Nucleus accumbens (tissue), 56 donors: ENCODE results near the gene SASS6.

ENCODE experiments used
- DNase-seq, 56 donors: peaks; one replicate each; lab custom pipeline; 2025; lab: John Stamatoyannopoulos, UW

The SASS6 gene

DNA sequence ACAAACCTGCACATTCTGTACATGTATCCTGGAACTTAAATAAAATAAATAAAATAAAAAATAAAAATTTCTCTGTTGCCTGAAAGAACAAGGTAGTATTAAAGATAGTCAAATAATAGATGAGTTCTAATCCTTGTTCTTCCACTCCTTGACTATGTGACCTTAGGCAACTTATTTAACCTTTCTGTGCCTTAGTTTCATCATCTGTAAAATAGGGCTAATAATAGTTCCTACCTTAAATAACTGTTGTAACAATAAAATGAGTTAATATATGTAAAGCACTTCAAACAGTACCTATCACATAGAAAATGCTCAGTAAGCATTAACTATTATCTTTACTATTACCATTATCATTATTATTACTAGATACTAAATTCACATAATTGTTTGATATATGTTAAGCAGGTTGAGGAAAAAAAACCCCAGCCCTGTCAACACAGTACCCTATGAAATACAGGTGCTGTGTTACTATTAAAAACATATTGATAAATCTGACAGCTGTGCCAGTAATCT, 23.1 kb downstream of the SASS6 start:
- DNase-seq: no peak

DNA sequence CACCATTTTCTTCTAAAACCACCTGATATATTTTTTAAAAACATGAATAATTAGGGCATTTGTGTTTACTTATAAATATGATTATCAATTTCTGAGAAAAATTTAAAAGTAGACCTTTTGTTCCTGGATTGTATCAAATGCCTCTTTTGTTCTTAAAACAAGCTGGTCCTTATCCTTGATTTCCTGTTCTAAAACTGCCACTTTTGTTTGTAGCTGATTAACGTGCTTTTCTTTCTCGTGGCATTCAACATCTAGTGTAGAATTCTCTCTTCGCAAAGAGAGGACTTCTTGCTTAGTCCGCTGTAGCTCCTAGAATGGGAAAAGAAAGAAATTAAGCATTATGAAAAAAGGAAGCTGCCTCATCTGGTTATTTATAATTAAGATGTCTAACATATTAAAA, 25.0 kb downstream of the SASS6 start:
- no peak for DNase-seq

DNA sequence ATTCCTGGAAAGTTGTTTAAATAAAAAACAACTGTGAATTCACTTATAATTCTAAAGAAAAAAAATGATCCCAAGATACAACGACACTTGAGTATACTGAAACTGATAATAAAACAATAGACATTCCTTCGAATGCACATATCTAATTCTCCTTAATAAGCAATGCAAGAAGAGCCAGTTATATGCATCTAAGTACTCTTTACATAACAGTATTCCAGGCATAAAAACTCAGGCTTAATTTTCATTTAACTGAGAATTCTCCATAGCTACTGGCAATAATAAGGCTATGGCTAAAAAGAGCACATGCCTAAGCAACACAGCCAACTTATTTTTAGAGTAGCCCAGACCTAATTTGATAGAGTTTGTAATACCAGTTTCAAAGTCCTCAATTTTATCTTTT, 31.2 kb downstream of the SASS6 start:
- no peak for DNase-seq

GRCh38 chr1:100100202-100100601, 32.5 kb downstream of the SASS6 start:
- no peak for DNase-seq

- DNase-seq: no peak
These were observed 42.3 kb downstream of the SASS6 start for GRCh38 chr1:100090471-100090870.

DNA sequence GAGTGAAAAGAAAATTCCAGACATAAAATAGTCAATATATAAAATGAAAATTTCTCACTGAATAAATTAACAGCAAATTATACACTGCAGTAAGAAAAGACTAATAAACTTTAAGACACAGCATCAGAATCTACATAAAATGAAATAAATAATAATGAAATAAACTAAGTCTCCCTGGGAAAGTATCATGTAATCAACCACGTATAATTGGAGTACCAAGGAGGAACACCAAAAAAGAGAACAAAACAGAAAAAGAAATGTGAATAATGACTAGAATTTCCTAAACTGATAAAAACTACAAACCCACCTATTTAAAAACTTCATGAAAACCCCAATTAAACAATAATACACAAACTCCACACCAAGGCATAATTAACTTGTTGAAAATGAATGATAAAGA, 43.6 kb downstream of the SASS6 start:
- no peak for DNase-seq

- no peak for DNase-seq
These were observed 45.3 kb downstream of the SASS6 start for GRCh38 chr1:100087396-100087795.

DNA sequence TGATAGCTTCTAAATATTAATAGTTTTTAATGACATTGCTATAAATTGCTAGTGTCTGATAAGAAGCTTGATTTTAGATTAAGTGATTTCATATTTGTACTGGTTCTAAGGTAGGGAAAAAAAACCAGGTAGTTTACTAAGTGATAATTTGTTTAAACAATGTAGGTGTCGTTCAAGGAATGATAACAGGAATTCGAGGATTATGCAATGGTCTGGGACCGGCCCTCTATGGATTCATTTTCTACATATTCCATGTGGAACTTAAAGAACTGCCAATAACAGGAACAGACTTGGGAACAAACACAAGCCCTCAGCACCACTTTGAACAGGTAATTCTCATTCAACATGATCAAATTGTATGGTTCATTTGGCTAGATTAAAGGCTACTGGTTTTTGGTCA, 52.4 kb downstream of the SASS6 start:
- DNase-seq: no peak

DNA sequence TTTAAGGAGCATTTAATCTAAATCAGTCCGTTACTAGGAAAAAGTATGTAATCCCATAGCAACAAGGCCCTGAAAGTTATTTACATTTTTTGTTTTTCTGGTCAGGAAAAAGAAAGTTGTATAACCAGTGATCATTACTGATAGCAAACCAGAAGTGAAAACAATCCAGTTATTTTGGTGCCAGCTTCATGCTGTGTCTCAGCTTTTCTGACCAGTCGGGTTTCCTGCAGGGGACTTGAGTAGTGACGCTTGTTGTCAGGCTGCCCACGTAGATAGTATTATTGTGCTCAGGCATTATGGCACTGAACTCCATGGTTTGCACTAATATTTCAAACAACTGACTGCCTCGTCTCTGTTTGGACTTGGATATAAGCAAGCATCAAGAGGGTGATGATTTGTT, 55.2 kb downstream of the SASS6 start:
- DNase-seq: peak in 8 of 56 donors; percentile 0 to 38 (median 14)

- DNase-seq: no peak
These were observed 56.0 kb downstream of the SASS6 start for GRCh38 chr1:100076744-100077143.

DNA sequence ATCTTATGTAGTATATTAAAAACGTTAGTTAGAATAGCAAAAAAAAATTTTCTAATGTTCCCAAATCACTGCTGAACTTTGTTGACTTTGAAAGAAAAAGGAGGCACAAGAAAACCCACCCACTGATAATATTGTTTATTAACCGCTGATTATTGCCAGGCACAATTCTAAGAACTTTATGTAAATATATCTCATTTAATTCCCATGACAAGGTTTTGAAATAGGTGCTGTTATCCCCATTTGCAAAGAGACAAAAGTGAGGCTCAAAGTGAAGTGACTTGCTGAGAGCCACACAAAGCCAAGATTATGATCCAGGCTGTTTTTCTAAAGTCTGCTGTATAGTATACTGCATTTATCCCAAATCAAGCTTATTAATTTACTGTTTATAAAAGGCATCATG, 56.4 kb downstream of the SASS6 start:
- no peak for DNase-seq

DNA sequence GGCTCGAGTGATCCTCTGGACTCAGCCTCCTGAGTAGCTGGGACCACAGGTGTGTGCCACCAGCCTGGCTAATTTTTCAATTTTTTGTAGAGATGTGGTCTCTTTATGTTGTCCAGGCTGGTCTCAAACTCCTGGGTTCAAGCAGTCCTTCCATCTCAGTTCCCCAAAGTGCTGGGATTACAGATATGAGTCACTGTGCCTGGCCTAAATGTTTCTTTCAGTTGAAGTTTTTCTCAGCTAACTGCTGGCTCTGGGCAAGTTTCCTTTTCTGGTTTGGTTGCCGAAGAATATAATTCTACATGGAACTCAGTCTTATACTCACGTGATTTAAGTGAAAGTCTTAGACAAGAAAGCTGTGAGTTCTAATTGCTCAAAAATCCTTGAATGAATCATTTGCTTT, 57.0 kb downstream of the SASS6 start:
- DNase-seq: no peak

- no peak for DNase-seq
These were observed 57.9 kb downstream of the SASS6 start for GRCh38 chr1:100074604-100075395.

DNA sequence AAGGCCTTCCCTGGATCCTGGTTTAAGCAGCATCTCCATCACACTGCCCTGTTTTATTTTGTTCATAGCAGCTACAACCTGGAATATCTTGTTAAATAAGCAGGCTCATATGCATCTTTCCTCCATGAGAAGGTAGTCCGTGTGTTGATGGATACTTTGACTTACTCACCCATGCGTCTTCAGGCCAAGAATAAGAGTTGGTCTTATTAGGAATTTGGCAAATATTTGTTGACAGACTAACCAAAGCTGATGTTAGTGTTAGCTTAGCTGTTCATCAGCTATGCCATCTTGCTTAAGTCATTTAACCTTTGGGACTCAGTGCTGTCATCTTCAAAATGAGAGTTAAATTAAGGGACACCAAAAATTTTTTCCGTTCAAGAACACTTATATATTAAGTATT, 59.2 kb downstream of the SASS6 start:
- DNase-seq: no peak

DNA sequence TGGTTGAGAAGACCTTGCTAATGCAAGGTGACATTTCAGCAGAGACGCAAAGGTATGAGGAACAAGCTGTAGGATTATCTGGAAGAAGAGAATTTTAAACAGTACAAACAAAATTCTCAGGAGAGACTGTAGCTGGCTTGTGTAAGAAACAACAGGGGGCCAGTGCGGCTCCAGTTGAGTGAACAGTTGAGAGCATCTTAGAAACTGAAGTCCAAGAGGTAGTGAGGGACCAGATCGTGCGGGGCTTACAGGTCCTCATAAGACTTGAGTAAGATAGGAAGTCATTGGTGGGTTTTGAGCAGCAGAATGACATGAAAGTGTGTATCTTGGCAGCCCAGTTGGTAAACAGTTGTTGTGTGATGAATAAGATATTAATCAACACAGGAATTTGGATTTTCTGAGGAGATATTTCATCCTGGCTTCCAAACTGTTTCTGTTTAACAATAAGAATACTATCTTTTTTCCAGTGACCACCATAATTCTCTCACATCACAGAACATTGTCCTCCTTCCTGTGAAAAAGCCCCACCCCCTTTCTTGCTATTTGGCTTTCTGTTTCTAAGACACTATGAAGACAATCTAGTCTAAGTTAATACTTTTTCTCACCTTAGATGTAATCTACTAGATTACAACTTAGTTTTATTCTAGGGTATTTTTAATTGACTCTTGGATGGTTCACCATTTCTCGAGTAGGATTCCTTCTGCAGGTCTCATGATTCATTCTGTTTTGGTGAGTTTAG, 62.4 kb downstream of the SASS6 start:
- DNase-seq: no peak

DNA sequence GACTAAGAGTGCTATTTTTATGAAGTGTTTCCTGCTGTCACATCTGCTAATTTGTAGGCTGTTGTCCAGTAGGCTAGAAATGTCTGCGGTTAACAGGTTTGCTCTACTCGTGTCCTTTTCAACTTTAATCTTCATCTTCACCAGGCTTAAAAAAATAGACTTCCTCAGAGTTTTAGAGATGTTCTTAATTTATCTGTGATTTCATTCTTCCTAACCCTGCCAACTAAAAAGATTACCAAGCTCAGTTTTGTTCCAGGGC, 66.8 kb downstream of the SASS6 start:
- DNase-seq: no peak

DNA sequence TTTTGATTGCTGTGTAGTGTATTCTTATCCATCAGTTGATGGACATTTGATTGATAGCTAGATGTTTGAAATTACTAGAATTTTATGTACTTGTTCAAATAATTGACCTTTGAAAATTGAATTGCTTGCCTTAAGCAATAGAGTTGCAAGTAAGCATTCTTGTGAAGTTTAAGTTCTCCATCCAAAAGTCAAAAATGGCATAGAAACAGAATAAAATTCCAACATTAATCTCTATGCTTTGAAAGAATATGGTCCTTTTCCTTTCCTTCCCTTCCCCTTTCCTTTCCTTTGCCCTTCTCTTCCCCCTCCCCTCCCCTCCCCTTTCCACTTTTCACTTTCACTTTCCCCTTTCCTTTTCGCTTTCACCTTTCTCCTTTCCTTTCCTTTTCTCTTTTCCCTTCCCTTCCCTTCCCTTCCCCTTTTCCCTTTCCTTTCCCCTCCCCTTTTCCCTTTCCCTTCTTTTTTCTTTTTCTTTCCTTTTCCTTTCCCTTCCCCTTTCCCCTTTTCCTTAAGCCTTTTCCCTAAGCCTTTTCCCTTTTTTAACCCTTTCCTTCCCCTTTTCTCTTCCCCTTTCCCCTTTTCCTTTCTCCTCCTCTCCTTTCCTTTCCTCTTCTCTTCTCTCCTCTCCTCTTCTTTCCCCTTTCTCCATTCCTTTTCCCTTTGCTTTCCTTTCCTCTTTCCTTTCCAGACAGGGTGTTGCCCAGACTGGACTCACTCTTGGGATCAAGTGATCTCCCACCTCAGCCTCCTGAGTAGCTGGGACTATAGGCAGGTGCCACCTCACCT, 67.4 kb downstream of the SASS6 start:
- DNase-seq: no peak

DNA sequence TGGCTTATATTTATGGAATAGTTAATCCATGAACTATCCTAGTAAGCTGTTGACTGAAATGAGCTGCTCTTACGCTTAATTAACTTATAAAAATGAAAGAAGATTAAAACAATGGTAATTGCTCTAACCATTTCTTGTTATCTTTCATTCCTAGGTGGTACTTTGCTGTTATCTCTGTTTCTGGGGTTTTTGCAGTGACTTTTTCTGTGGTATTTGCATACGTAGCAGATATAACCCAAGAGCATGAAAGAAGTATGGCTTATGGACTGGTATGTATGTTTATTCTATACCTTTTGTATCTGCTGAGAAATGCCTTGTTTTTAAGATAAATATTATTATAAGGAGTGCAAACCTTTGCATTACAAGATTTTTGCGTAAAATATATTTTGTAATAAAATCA, 71.0 kb downstream of the SASS6 start:
- DNase-seq: no peak

GRCh38 chr1:100053727-100054126, 79.0 kb downstream of the SASS6 start:
- DNase-seq: no peak

GRCh38 chr1:100053119-100053518, 79.6 kb downstream of the SASS6 start:
- DNase-seq: no peak

DNA sequence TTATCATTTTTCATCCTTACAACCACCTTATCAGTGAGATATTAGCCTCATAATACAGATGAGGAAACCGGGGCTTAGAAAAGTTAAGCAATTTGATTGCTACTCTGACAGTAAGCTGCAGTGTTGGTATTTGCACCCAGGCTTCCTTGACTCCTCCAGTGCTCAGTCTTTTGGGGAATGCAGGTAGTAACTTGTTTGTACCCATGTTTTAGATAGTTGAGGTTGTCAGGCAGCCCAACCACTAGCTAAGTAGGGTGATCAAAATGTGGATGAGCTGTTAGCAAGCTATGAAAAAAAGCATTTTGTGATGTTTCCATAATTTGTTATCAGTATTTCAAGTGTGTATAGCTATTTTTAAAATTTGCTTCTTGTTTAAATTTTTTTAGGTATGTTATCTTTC, 80.8 kb downstream of the SASS6 start:
- DNase-seq: no peak
